Activated T-helper 1 cell treated with anti-CD3 and anti-CD28 coated beads, Interleukin-12 subunit alpha, Interleukin-12 subunit beta, Interleukin-2, Interleukin-4 antibody, amounts not matched to agents 30 ng/mL and 10 ng/mL and 1 ng/mL, durations not matched to agents 14 hours and 24 hours and 36 hours (primary cell): ENCODE data around the gene ASAH2B. TPM values are rescaled to one million over a fixed set of nuclear protein-coding genes. Genes with fewer than 3 reads are reported as not detected.
"Not testable (repeated sequence)": the region's sequence is repeated elsewhere in the genome, so short reads cannot be mapped to it uniquely, and the experiment has no call there.

ENCODE experiments used
- DNase-seq: peaks from one replicate; pipeline ENCODE4 v3.0.0; 2021; ENCODE audit warnings: low spot score
- H3K27ac Mint-ChIP-seq: one replicate; pipeline ENCODE4 v1.8.0; 2021; ENCODE audit warnings: mild to moderate bottlenecking, mixed read lengths
- H3K27me3 Mint-ChIP-seq: one replicate; pipeline ENCODE4 v1.8.0; 2022; ENCODE audit warnings: mild to moderate bottlenecking, moderate library complexity, mixed read lengths; ENCODE audit not compliant: insufficient read depth
- H3K36me3 Mint-ChIP-seq: one replicate; pipeline ENCODE4 v1.8.0; 2021; ENCODE audit warnings: low read depth, mixed read lengths
- H3K4me1 Mint-ChIP-seq: one replicate; pipeline ENCODE4 v1.8.0; 2021; ENCODE audit warnings: low read depth, mixed read lengths
- H3K4me3 Mint-ChIP-seq: one replicate; pipeline ENCODE4 v1.8.0; 2021; ENCODE audit warnings: mild to moderate bottlenecking, moderate library complexity, mixed read lengths
- H3K9me3 Mint-ChIP-seq: one replicate; pipeline ENCODE4 v1.8.0; 2021; ENCODE audit warnings: mixed read lengths
- intact Hi-C: fragments of 100-400 bp; cut with micrococcal nuclease; formaldehyde crosslinking; loops from one replicate; pipeline ENCODE4 v1.15.1; 2024
- total RNA-seq: library from RNA; stranded (reverse); gene quantifications from 2 replicates; pipeline ENCODE4 v1.2.3, GENCODE V29; 2022

Gene ASAH2B
- total RNA-seq, 1 donor from 2014 or later: 4.0 TPM

DNA sequence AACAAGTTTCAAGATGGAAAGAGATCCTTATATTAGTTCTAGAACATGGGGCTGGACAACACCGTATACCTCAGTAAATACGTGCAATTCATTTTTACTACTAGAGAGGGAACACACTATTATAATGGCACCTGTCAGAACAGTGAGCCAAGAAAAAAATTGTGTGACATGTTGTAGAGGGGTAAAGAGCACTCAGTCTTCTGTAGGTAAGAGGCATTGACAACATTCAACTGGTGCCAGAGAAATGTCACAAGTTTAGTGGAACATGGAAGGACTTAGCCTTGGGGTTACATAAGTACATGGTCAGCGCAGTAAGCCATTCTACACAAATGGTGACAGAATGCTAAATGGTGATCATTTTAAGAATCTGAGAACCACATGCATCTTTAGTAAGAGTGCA lies 32.3 kb downstream of the ASAH2B start:
- H3K4me1 Mint-ChIP-seq, H3K27me3 Mint-ChIP-seq, DNase-seq, H3K36me3 Mint-ChIP-seq, H3K9me3 Mint-ChIP-seq, intact Hi-C loops, H3K4me3 Mint-ChIP-seq, H3K27ac Mint-ChIP-seq: not testable (repeated sequence)

DNA sequence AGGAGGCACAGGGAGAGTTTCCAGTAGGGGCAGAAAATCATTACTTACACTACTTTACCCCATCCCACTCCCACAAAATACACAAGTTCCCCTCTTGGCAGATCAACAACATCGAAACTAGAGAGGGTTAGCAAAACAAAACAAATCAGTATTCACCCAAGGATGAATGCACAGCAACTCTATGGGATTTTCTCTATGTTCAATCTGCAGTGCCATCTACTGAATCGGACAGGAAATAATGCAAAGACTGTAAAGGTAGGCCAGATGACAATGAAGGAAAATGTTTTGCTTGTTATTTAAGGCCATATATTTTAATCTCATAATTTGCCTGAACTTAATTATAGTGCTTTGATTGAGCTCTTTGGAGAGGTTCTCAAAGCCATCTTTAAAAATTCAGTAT lies 35.1 kb downstream of the ASAH2B start:
- H3K4me3 Mint-ChIP-seq, H3K27me3 Mint-ChIP-seq, H3K27ac Mint-ChIP-seq, H3K36me3 Mint-ChIP-seq, DNase-seq, H3K4me1 Mint-ChIP-seq, H3K9me3 Mint-ChIP-seq, intact Hi-C loops: not testable (repeated sequence)

DNA sequence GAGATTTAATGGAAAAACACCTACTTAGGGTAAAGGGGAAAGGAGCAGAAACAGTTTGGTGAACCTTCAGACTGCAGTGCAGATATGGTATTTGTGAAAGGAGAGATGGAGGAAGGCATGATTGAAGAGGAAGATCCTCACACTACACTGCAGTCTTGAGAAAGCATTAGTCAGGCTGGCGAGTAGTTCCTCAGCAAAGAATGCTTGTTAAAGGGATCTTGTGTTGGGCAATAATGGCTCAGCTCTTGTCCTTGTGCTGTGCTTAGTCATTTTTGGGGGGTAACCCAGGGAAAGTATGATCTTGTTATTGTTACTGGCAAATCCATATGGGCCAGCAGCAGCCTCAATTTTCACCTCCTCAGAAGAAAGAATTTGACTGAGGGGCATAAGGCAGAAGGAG lies 40.3 kb downstream of the ASAH2B start:
- not testable (repeated sequence) for H3K4me3 Mint-ChIP-seq, H3K4me1 Mint-ChIP-seq, DNase-seq

DNA sequence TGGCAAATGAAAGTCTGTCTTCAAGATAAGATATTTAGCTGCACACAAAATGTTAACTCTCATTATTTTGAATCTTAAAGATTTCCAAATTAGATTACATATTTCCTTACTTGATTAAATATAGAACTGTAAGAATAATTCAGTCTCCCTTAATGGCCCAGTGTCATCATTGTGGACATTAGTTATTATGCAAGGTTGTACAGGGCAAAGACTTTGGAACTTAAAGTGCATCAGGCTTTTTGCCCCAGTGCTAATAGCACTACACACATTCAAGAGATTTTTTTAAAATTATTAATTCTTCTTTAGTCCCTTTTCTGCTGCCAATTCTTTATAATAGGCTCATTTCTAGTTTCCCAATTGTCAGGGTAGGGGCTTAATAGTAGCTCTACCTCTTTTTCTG lies 42.3 kb downstream of the ASAH2B start:
- H3K36me3 Mint-ChIP-seq, H3K4me1 Mint-ChIP-seq, H3K9me3 Mint-ChIP-seq, H3K27ac Mint-ChIP-seq, H3K27me3 Mint-ChIP-seq, H3K4me3 Mint-ChIP-seq, DNase-seq, intact Hi-C loops: not testable (repeated sequence)

More for the DNA sequence above, 40.3 kb downstream of the ASAH2B start:
- H3K27me3 Mint-ChIP-seq, H3K36me3 Mint-ChIP-seq, intact Hi-C loops, H3K27ac Mint-ChIP-seq, H3K9me3 Mint-ChIP-seq: not testable (repeated sequence)

DNA sequence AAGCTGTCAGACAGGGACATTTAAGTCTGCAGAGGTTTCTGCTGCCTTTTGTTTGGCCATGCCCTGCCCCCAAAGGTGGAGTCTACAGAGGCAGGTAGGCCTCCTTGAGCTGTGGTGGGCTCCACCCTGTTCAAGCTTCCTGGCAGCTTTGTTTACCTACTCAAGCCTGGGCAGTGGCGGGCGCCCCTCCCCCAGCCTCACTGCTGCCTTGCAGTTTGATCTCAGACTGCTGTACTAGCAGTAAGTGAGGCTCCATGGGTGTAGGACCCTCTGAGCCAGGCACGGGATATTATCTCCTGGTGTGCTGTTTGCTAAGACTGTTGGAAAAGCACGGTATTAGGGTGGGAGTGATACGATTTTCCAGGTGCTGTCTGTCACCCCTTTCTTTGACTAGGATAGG lies 48.2 kb downstream of the ASAH2B start:
- H3K4me3 Mint-ChIP-seq, H3K9me3 Mint-ChIP-seq, intact Hi-C loops, H3K27me3 Mint-ChIP-seq, H3K36me3 Mint-ChIP-seq, H3K27ac Mint-ChIP-seq, H3K4me1 Mint-ChIP-seq, DNase-seq: not testable (repeated sequence)

DNA sequence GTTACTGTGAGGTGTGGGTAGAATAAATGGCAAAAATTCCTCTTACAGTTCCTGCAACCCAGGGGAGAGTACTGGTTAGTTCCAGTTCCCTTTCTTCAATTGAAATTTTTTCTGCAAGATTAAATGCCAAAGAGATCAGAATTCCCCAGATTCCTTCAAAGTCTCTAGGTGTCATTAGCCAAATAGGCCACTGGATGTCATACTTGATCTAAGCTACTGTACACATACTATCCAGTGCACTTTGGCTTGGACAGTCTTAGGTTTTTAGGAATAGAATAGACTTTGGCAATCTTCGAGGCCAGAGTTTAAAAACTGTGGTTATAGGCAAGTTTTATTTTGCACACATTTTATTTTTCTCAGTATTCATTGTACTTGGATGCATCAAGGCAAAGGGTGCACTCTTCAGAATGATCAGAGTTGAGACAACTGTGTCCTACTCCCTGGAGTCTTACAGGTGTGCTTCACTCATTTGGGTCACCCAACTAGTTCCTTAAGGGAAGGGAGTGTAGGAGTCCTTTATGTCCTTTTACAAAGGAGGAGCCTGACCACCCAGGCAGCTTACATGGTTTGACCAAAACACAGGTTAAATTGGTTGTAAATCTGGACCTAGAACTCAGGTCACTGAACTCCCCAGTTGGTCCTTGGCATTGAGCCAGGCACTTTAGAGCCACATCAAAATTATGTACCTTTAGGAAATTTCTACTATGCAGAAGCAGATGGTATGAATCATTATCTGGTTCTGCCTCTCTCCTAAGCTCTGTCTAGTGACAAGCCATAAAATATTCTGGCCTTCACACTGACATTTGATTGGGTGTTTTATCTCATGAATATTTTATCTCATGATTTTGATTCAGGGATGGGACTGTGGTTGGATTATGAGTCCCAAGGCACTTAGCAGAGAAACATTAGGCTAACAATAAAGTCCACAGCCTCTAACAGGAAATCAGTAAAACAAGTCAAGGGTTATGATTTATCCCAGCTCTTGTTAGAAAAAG lies 49.5 kb downstream of the ASAH2B start:
- Mint-ChIP-seq H3K4me1 (no peaks in the 10 kb centered on the region), H3K27me3 (peaks cover 4% of the 10 kb centered on the region), H3K4me3 (no peak overlapping the region), H3K9me3 (no peaks in the 10 kb centered on the region), H3K27ac (no peak overlapping the region), H3K36me3 (no peaks in the 10 kb centered on the region)
- intact Hi-C loops: no loop called here
- no peak for DNase-seq

DNA sequence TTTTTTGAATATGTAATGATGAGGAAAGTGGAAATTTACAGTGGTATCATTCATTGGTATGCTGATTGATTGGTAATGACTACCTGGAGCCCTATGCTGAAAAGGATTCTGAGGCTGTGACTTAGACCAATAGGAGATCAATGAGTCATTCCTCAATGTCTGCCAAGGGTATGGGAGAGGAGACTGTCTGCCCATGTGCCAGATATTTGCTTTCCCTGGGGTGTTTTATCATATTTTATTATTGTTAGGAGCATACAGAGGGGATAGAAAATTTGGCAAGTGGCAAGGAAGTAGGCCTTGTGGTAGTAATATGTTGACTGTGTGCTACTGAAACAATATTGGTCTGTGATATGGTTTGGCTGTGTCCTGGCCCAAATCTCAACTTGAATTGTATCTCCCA lies 54.8 kb downstream of the ASAH2B start:
- Mint-ChIP-seq H3K27me3 (peaks cover 4% of the 10 kb centered on the region), H3K9me3 (no peaks in the 10 kb centered on the region), H3K4me3 (no peak overlapping the region), H3K4me1 (no peaks in the 10 kb centered on the region), H3K27ac (no peak overlapping the region), H3K36me3 (no peaks in the 10 kb centered on the region)
- intact Hi-C loops: no loop called here
- DNase-seq: no peak

DNA sequence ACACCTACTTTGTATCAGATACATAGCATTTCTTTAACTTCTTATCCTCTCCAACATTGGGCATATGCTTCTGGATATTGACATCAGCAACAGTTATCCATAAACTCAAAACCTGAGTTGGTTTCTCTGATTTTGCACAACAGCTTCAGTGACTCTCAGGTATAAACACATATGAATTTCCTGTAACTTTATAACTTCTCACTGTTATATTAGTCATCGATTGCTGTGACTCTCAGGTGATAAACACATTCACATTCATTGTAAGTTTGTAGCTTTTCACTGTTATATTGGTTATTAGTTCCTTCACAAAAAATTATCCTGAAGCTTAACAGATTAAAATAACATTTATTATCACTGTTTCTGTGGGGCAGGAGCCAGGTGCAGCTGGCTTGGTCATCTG lies 57.0 kb downstream of the ASAH2B start:
- Mint-ChIP-seq H3K4me3 (no peak overlapping the region), H3K36me3 (no peaks in the 10 kb centered on the region), H3K9me3 (no peaks in the 10 kb centered on the region), H3K4me1 (no peaks in the 10 kb centered on the region), H3K27ac (no peak overlapping the region), H3K27me3 (peaks cover 6% of the 10 kb centered on the region)
- DNase-seq: no peak
- intact Hi-C loops: no loop called here

DNA sequence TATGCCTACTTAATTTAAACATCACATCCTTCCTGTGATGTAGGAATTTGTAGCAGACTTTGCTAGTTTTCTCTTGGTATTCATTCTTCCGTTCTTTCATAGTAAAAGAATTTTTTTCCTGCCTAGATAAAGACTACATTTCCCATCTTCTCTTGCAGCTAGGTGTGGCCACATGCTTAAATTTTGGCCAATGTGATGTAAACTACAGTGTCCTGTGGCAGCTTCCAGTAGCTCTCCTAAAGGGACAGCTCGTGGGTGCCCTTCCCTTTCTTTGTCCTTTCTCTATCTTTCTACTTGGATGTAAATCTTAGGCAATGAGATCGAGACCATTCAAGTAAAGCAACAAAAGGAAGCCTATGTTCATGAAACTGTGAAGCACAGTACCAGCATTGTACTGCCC lies 58.6 kb downstream of the ASAH2B start:
- Mint-ChIP-seq H3K4me1 (no peaks in the 10 kb centered on the region), H3K9me3 (no peaks in the 10 kb centered on the region), H3K27me3 (peaks cover 7% of the 10 kb centered on the region), H3K27ac (no peak overlapping the region), H3K36me3 (no peaks in the 10 kb centered on the region), H3K4me3 (no peak overlapping the region)
- no peak for DNase-seq
- intact Hi-C loops: no loop called here

DNA sequence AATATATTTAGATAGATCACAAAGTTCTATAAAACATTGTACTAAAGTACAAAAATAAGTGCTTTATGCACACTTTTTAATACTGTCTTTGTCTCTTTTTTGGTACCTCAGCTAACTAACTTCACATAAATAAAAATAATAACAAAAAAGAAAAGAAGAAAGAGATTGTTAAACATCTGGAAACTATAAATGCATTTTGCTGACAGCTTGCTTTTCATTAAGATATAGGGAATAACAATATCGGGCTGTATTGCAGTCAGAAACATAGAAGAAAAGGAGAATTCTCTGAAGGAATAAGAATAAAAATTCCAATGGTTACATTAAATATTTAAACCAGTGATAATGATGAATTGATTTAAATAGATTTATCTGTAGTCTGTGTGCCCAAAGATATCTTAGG lies 59.9 kb downstream of the ASAH2B start:
- peaks cover 7% of the 10 kb centered on the region for H3K27me3 Mint-ChIP-seq
- no peak overlapping the region for H3K27ac Mint-ChIP-seq
- no peaks in the 10 kb centered on the region for H3K36me3 Mint-ChIP-seq
- intact Hi-C loops: no loop called here
- no peaks in the 10 kb centered on the region for H3K9me3 Mint-ChIP-seq
- no peaks in the 10 kb centered on the region for H3K4me1 Mint-ChIP-seq
- no peak for DNase-seq
- H3K4me3 Mint-ChIP-seq: no peak overlapping the region

DNA sequence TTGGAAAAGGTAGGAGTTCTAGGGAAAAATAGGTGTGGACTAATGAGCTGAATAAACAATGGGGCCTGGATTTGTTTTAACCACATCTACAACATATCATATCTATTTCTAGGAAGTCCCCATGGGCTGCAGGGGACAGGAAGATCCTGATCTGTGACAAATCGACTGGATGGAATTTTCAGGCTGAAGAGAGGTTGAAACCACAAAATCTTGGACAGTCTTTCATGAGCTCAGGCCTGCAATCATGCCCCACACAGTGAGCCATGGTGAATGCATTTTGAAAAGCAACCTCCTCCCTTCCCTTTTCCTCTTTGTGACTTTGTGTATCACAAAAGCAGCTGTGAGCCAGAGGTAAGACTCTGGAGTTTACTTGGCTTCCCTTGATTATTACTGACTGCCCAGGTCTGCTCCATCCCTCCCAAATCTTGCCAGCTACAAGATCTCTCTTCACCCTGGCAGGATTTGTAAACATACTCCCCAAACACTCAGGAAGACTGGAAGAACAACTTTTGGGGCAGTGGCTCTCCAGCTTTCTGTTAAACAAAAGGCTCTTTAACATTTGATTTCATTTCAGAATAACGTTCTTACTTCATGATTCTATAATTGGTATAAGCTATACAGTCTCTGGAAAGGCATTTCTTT lies 66.4 kb downstream of the ASAH2B start:
- peaks cover 9% of the 10 kb centered on the region for H3K27me3 Mint-ChIP-seq
- no peaks in the 10 kb centered on the region for H3K36me3 Mint-ChIP-seq
- no peak overlapping the region for H3K27ac Mint-ChIP-seq
- no peaks in the 10 kb centered on the region for H3K4me1 Mint-ChIP-seq
- no peak overlapping the region for H3K4me3 Mint-ChIP-seq
- intact Hi-C loops: no loop called here
- H3K9me3 Mint-ChIP-seq: no peaks in the 10 kb centered on the region
- no peak for DNase-seq

DNA sequence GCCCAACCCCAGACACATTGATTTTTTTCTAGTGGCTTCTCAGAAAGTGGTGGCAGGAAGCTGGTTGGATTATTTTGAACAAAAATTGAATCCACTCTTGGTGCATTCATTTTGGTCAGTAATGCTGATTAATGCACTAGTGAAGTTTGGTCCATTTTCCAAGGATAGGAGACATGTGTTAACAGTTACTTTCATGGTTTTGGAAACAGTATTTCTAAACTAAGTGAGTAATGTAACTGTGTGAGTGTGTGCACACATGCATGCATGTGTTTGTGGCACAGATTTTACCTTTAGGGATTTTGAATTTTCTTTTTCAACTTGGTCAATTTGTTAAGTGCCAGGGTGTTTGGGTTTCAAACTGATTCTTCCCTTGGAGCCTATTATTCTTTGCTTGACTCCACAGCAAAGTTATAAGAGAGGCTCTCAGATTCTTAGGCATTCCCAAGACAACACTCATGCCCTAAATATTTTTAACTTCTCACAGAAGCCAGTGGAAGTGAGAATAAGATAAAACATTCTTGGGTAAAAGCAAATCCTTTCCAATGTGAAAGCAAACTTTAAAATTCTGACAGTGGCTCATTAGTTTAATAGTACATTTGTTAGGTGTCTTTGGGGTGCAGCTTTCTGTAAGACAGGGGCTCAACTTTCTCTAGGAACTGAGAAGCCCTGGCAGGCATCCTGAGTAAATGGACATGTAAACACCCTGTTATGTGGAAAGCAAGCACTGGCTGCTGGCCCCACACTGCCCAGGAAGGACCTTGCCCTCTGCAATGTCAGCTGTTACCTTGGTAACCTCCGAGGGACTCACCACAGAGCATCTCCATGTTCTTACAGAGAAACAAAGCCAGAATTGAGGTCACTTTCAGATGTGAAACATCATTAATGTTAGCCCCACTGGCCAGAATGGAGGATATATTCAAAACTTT lies 68.4 kb downstream of the ASAH2B start:
- intact Hi-C loops: no loop called here
- Mint-ChIP-seq H3K4me3 (no peak overlapping the region), H3K4me1 (no peaks in the 10 kb centered on the region), H3K9me3 (no peaks in the 10 kb centered on the region), H3K27me3 (peaks cover 7% of the 10 kb centered on the region), H3K36me3 (no peaks in the 10 kb centered on the region), H3K27ac (no peak overlapping the region)
- DNase-seq: no peak
